ENCODE measurements around the gene SAMD8. TPM values are rescaled to one million over a fixed set of nuclear protein-coding genes. Genes with fewer than 3 reads are reported as not detected.
A peak's percentile ranks its signal among the peaks of the same experiment; 100 is the strongest.
"Not testable (repeated sequence)": the region's sequence is repeated elsewhere in the genome, so short reads cannot be mapped to it uniquely, and the experiment has no call there.

SAMD8 gene
- total RNA-seq, 1 donor from 2014 or later, result 16.5 TPM

DNA sequence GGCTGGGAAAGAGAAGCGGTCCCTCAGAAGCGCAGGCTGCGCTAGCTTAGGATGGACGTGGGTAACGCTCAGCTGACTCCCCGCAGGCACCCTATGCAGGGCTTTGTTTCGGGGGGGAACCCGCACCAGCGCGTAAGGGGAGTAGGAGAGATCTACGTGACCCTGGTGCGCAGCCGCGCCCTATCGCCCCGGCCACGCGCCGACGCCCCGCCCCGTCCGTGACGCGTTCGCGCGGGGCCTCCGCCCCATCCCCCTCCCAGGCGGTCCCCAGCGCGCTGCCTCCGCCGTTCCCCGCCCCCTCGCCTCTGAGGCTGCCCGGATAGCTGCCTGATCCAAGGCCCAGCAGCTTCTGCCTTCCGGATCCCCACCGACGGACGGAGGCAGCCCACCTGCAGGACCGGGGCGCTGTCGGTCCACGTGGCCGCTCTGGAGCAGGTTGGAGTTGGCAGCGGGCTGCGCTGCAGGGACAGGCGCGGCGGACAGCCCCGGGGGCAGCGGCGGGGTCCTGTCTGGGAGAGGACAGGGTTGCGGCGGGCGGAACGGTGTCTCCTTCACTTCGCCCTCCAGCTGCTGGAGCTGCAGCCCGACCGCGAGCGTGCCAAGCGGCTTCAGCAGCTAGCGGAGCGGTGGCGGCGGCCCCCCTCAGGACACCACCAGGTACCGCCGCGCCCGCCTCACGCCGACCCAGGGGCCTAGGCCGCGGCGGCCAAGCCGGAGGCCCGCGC is 99.0 kb downstream of the SAMD8 start, which contains the start of gene VDAC2:
TSS of gene VDAC2 (plus strand) at position 515 of the 725 bp plus-strand sequence. CDS start 363 bp downstream, outside the sequence.
- Histone ChIP-seq H3K9me3 (no peaks in the 10 kb centered on the region), H3K36me3 (peaks cover 30% of the 10 kb centered on the region in 2 donors), H3K4me1 (peaks cover 10 to 23% of the 10 kb centered on the region in 2 donors), H3K27ac (peak within 1 kb of the TSS; percentile 98 to 100), H3K27me3 (no peaks in the 10 kb centered on the region), H3K4me3 (peak within 1 kb of the TSS; percentile 84 to 94)
- intact Hi-C loops (cut with DNase I), result loop anchor here (1.0 to 2.0 kb wide), 3 partner anchors 20 to 100 kb away; partner anchors contain the start of gene SAMD8
- DNase-seq (ENCODE audit: low spot score in 2 of 2), result peak; percentile 57 to 94
- TF ChIP-seq, protein P1, sequence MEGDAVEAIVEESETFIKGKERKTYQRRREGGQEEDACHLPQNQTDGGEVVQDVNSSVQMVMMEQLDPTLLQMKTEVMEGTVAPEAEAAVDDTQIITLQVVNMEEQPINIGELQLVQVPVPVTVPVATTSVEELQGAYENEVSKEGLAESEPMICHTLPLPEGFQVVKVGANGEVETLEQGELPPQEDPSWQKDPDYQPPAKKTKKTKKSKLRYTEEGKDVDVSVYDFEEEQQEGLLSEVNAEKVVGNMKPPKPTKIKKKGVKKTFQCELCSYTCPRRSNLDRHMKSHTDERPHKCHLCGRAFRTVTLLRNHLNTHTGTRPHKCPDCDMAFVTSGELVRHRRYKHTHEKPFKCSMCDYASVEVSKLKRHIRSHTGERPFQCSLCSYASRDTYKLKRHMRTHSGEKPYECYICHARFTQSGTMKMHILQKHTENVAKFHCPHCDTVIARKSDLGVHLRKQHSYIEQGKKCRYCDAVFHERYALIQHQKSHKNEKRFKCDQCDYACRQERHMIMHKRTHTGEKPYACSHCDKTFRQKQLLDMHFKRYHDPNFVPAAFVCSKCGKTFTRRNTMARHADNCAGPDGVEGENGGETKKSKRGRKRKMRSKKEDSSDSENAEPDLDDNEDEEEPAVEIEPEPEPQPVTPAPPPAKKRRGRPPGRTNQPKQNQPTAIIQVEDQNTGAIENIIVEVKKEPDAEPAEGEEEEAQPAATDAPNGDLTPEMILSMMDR (IDR thresholded peaks at IDR 0.05), result no peak

DNA sequence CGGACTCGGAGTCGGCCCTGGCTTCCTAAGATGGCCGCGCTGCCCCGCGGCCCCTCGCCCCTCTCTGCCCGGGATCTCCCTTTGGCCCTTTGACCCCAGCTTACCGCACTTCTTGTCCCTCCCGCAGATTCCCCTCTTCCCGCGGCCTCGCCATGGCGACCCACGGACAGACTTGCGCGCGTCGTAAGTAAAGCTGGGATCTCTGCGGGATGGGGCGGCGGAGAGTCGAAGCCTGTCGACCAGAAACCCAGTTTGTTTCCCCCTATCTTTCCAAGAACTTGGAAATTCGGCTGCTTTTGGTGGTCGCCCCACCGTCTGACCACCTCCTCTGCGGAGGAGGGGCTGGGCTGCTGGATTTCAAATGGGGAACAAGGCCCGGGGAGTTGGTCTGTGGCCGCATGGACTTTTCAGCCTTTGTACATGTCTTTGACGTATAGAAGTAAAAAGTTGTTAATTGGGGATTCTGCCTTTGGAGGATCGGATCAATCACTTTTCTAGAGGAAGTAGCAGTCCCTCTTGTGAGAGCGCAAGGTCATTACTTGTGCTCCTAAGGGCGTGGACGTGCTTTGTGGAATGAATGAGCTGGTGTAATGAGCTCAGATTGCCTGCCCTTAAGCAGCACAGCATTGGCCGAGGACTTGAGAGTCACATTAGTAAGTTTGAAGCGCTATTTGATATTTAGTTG is 99.7 kb downstream of the SAMD8 start:
- intact Hi-C loops (cut with DNase I), result loop anchor here (2.0 kb wide), 2 partner anchors 22 to 100 kb away; partner anchors contain the start of gene SAMD8
- DNase-seq (ENCODE audit: low spot score in 2 of 2), result peak in 1 of 2 donors; percentile 72
- H3K4me1 ChIP-seq, result peaks cover 10 to 29% of the 10 kb centered on the region in 2 donors

DNA sequence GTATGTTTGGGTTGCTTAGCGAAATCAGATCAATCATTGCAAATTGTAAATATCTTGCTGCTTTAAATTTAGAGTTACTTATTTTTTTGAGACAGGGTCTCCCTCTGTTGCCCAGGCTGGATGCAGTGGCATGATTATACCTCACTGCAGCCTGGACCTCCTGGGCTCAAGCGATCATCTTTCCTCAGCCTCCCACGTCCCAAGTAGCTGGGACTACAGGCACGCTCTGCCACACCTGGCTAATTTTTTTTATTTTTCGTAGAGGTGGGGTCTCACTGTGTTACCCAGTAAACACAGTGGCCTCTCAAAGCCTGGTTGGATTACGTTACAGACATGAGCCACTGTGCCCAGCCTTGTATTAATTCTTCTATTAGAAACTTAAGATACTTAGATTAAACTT is 100.9 kb downstream of the SAMD8 start:
- peak overlapping the region; percentile 84 to 94 for H3K4me3 ChIP-seq
- H3K27ac ChIP-seq, result peak overlapping the region in 1 of 2 donors; percentile 100
- peaks cover 45 to 49% of the 10 kb centered on the region in 2 donors for H3K36me3 ChIP-seq
- TF ChIP-seq, protein P1 (IDR thresholded peaks at IDR 0.05), result no peak
- no peaks in the 10 kb centered on the region for H3K27me3 ChIP-seq
- peaks cover 10 to 31% of the 10 kb centered on the region in 2 donors for H3K4me1 ChIP-seq
- intact Hi-C loops (cut with DNase I), result no loop called here
- H3K9me3 ChIP-seq, result no peaks in the 10 kb centered on the region
- DNase-seq (ENCODE audit: low spot score in 2 of 2), result no peak

More for the DNA sequence above, 99.7 kb downstream of the SAMD8 start:
- H3K27me3 ChIP-seq, result no peaks in the 10 kb centered on the region
- TF ChIP-seq, protein P1 (IDR thresholded peaks at IDR 0.05), result no peak
- no peaks in the 10 kb centered on the region for H3K9me3 ChIP-seq
- peak overlapping the region; percentile 98 to 100 for H3K27ac ChIP-seq
- peak overlapping the region; percentile 84 to 94 for H3K4me3 ChIP-seq
- H3K36me3 ChIP-seq, result peaks cover 33 to 37% of the 10 kb centered on the region in 2 donors

DNA sequence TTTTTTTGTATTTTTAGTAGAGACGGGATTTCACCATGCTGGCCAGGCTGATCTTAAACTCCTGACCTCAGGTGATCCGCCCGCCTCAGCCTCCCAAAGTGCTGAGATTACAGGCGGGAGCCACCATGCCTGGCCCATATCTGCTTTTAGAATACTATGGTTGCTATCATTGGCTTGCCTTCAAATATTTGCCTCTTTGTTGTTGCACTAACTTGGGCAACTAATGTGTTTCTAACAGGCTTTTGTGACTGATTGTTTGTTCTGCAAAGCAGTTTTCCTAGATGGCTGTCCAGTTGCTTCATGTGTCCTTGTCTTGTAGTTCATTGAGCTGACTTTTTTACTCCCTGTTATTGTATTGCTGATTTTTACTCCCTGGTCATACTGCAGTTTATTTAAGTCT is 108.8 kb downstream of the SAMD8 start:
- Histone ChIP-seq H3K9me3 (no peaks in the 10 kb centered on the region), H3K4me1 (peaks cover 10 to 26% of the 10 kb centered on the region in 2 donors), H3K27ac (peak overlapping the region; percentile 6 to 13), H3K36me3 (peaks cover 72 to 88% of the 10 kb centered on the region in 2 donors), H3K27me3 (no peaks in the 10 kb centered on the region), H3K4me3 (no peak overlapping the region)
- intact Hi-C loops (cut with DNase I), result no loop called here
- TF ChIP-seq, protein P1 (IDR thresholded peaks at IDR 0.05), result no peak
- no peak for DNase-seq (ENCODE audit: low spot score in 2 of 2)

DNA sequence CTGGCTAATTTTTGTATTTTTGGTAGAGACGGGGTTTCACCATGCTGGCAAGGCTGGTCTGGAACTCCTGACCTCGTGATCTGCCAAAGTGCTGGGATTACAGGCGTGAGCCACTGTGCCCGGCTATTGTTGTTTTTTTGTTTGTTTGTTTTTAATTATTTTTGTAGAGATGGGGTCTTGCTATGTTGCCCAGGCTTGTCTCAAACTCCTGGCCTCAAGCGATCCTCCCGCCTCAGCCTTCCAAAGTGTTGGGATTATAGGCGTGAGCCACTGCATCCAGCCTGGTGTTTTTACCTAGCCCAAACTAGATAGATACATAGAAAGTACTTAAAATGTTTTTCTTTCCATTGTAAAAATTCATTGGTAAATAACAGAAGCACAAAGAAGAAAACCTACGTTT is 110.0 kb downstream of the SAMD8 start:
- peak in 1 of 2 donors; percentile 13 for DNase-seq (ENCODE audit: low spot score in 2 of 2)
- Histone ChIP-seq H3K27ac (peak overlapping the region; percentile 3 to 28), H3K36me3 (peaks cover 64 to 76% of the 10 kb centered on the region in 2 donors), H3K4me1 (peaks cover 20 to 30% of the 10 kb centered on the region in 2 donors)
- H3K27me3 ChIP-seq; H3K4me3 ChIP-seq; H3K9me3 ChIP-seq; intact Hi-C loops (cut with DNase I): not testable (repeated sequence)

DNA sequence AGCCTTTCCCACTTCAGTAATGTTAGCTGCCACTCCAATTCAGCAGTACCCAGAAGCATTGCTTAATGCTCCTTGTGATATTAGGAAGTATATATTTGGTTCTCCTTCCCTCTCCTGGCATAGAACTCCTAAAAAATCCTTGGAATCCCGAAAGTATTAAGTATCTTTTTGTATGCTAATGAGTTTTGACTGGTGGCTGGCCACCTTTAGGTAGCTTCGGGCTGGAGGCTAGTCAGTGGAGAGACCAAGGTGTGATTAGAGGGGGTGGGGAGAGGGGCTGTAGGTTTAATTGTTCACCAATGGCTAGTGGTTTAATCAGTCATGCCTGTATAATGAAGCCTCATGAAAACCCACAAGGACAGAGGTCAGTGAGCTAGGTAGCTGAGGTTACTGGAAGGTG is 112.1 kb downstream of the SAMD8 start:
- DNase-seq (ENCODE audit: low spot score in 2 of 2), result no peak
- TF ChIP-seq, protein P1 (IDR thresholded peaks at IDR 0.05), result no peak
- Histone ChIP-seq H3K36me3 (peaks cover 44 to 61% of the 10 kb centered on the region in 2 donors), H3K4me1 (peaks cover 24 to 41% of the 10 kb centered on the region in 2 donors), H3K9me3 (no peaks in the 10 kb centered on the region), H3K4me3 (no peak overlapping the region), H3K27me3 (no peaks in the 10 kb centered on the region), H3K27ac (peak overlapping the region; percentile 75 to 90)
- intact Hi-C loops (cut with DNase I), result no loop called here
